ENCODE results near the gene METTL16. TPM values are rescaled to one million over a fixed set of nuclear protein-coding genes. Genes with fewer than 3 reads are reported as not detected.

Gene METTL16
- total and polyA plus RNA-seq, 2 of the 8 experiments (the other 6 are each of a cell fraction or from before 2014, with no cell fraction given): 22.8 to 59.4 TPM

DNA sequence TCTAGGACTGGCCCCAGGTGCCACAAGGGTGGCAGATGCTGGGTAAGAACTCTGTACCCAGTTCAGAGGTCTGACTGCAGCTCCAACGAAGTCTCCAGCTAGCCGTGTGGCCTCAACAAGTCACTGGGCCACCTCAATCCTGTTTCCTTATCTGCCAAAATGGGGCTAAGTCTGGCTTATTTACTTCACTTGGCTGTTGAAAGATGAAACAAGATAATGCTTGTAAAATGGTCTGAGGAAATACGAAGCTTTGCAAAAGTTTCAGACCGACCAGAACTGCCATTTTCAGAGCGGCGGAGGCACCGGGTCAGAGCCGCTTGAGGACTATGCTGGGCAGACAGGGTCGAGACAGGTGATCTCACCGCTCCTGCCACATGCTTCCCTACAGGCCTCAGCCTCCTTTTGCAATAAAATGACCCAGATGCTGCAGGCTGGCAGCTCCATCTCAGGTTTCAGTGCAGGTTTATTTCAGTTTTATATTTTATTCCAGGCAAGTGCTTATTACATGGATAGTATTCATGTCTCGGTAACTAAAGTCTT is 128.0 kb downstream of the METTL16 start:
- H2BK15ac ChIP-seq (ENCODE audit: low read length): no peak overlapping the region
- no peak overlapping the region for H4K5ac ChIP-seq (ENCODE audit: insufficient read length, low read depth, low read length)
- H3K36me3 ChIP-seq (ENCODE audit: control insufficient read depth in 2 of 4, insufficient read depth in 4 of 4, low read length in 3 of 4): peaks cover 0 to 10% (median 6%) of the 10 kb centered on the region in 4 experiments; a peak in 3 of 8 replicates
- H3K23ac ChIP-seq (ENCODE audit: insufficient read length): no peak overlapping the region
- H3K4ac ChIP-seq (replicated peaks; ENCODE audit: insufficient read length, low read depth, low read length): no peak overlapping the region
- no peak overlapping the region for H3K4me2 ChIP-seq (ENCODE audit: insufficient read depth in 1 of 2, low read depth in 2 of 2, low read length in 2 of 2)
- no peak overlapping the region for H2BK12ac ChIP-seq (ENCODE audit: low read depth, low read length)
- H3K27me3 ChIP-seq (replicated peaks in 1 of 4; ENCODE audit: control insufficient read depth in 3 of 4, extremely low read depth in 1 of 4, insufficient read depth in 3 of 4, low read length in 3 of 4): no peaks in the 10 kb centered on the region
- no peak for DNase-seq (ENCODE audit: low read depth in 1 of 2, low spot score in 2 of 2)
- H3K9ac ChIP-seq (replicated peaks in 1 of 4; ENCODE audit: extremely low read depth in 1 of 4, low read depth in 3 of 4, low read length in 3 of 4): no peak overlapping the region
- no peak overlapping the region for H3K18ac ChIP-seq (ENCODE audit: extremely low read depth, low read length)
- H3K79me1 ChIP-seq (ENCODE audit: low read depth, low read length): no peaks in the 10 kb centered on the region; the same call in 1 of the 2 replicates
- no peak overlapping the region for H2BK20ac ChIP-seq (ENCODE audit: low read length)
- no peaks in the 10 kb centered on the region for H3K9me3 ChIP-seq (ENCODE audit: insufficient read depth in 2 of 2, low read depth in 1 of 2, low read length in 1 of 2)
- H2AK5ac ChIP-seq (ENCODE audit: low read depth, low read length): no peak overlapping the region
- H3K23me2 ChIP-seq (ENCODE audit: low read depth, low read length): no peaks in the 10 kb centered on the region
- ChIA-PET POLR2A (ENCODE audit: partially characterized antibody) (interaction anchor here (0.6 to 15.4 kb wide), 13 partner anchors 8 to 303 kb away, joined by 3 to 193 read pairs (median 6); partner anchors contain the start of gene MNT), CTCF (ENCODE audit: partially characterized antibody) (interaction anchor here (1.5 to 11.8 kb wide), 15 partner anchors 8 to 303 kb away, joined by 3 to 216 read pairs (median 16); partner anchors contain the start of genes MNT, SGSM2 and TSR1)
- no peak overlapping the region for H3K27ac ChIP-seq (ENCODE audit: low read depth, low read length)
- H4K20me1 ChIP-seq (replicated peaks in 1 of 2; ENCODE audit: control insufficient read depth in 1 of 2, insufficient read depth in 2 of 2, low read length in 2 of 2): peaks cover 4 to 9% of the 10 kb centered on the region in 2 experiments
- no peak overlapping the region for H3K4me3 ChIP-seq (ENCODE audit: extremely low read depth in 1 of 4, insufficient read depth in 2 of 4, low read depth in 3 of 4, low read length in 4 of 4)
- H3K79me2 ChIP-seq (ENCODE audit: control insufficient read depth in 1 of 2, insufficient read depth in 2 of 2, low read length in 2 of 2): no peaks in the 10 kb centered on the region
- no peak for FAIRE-seq
- H2AFZ ChIP-seq (ENCODE audit: low read length): no peak overlapping the region
- no peak overlapping the region for H2BK5ac ChIP-seq (ENCODE audit: low read depth, low read length)
- no peak overlapping the region for H3K14ac ChIP-seq (ENCODE audit: insufficient read length)
- H4K91ac ChIP-seq (replicated peaks; ENCODE audit: insufficient read length, low read length): no peak overlapping the region
- no peak overlapping the region for H4K8ac ChIP-seq (ENCODE audit: extremely low read depth, insufficient read depth, low read length)
- peaks cover 0 to 15% (median 6%) of the 10 kb centered on the region in 4 experiments; a peak in 5 of 7 replicates for H3K4me1 ChIP-seq (replicated peaks in 1 of 4; ENCODE audit: control insufficient read depth in 3 of 4, insufficient read depth in 4 of 4, low read length in 3 of 4)
- 94% methylated on average over 11 of the region's 11 CpGs; no CpG with 5 or more reads in 1 of the 2 experiments for WGBS, 2 experiments (ENCODE audit: extremely low coverage in 1 of 2, insufficient coverage in 1 of 2, insufficient read length in 1 of 2, insufficient replicate concordance in 2 of 2, low coverage in 1 of 2, low lambda C conversion rate in 2 of 2, missing lambda C conversion rate in 1 of 2)
- no peak overlapping the region for H3K56ac ChIP-seq (replicated peaks; ENCODE audit: insufficient read length, low read depth, low read length)
- no peak overlapping the region for H2BK120ac ChIP-seq (replicated peaks; ENCODE audit: low read depth, low read length)
- TF ChIP-seq RNF2 (IDR thresholded peaks at IDR 0.05; ENCODE audit: borderline replicate concordance, low read depth, low read length, missing control alignments, poor library complexity, severe bottlenecking) (no peak), EP300 (IDR thresholded peaks at IDR 0.05; ENCODE audit: borderline replicate concordance in 1 of 2, low read depth in 2 of 2, low read length in 2 of 2) (no peak), SP1 (IDR thresholded peaks at IDR 0.05; ENCODE audit: low read depth, low read length) (no peak), RXRA (IDR thresholded peaks at IDR 0.05; ENCODE audit: insufficient read depth, low read depth, low read length) (no peak), KDM1A (IDR thresholded peaks at IDR 0.05; ENCODE audit: borderline replicate concordance, low read length) (no peak), ASH2L (IDR thresholded peaks at IDR 0.05; ENCODE audit: low read length) (no peak), CHD2 (IDR thresholded peaks at IDR 0.05; ENCODE audit: low read length) (no peak), BACH1 (IDR thresholded peaks at IDR 0.05; ENCODE audit: low read length) (no peak), CBX8 (IDR thresholded peaks at IDR 0.05; ENCODE audit: borderline replicate concordance, low read depth, low read length) (no peak), CHD1 (IDR thresholded peaks at IDR 0.05; ENCODE audit: low read depth, low read length) (no peak), SRF (IDR thresholded peaks at IDR 0.05; ENCODE audit: low read depth, low read length) (no peak), SIX5 (IDR thresholded peaks at IDR 0.05; ENCODE audit: low read depth, low read length) (no peak), CBX5 (IDR thresholded peaks at IDR 0.05; ENCODE audit: low read depth, low read length) (no peak)
- TF ChIP-seq, protein P1, sequence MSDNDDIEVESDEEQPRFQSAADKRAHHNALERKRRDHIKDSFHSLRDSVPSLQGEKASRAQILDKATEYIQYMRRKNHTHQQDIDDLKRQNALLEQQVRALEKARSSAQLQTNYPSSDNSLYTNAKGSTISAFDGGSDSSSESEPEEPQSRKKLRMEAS (IDR thresholded peaks at IDR 0.05): no peak
